Activated CD4-positive, alpha-beta T cell treated with anti-CD3 and anti-CD28 coated beads, Interleukin-2, Interleukin-6, amounts not matched to agents 100 ng/mL and 50 ng/mL, durations not matched to agents 16 hours and 8 hours (primary cell): ENCODE measurements around the gene ZNF697.
"Not testable (repeated sequence)": the region's sequence is repeated elsewhere in the genome, so short reads cannot be mapped to it uniquely, and the experiment has no call there.

ENCODE experiments used
- DNase-seq: peaks from one replicate; pipeline ENCODE4 v3.0.0-alpha.2; 2020

Gene ZNF697

DNA sequence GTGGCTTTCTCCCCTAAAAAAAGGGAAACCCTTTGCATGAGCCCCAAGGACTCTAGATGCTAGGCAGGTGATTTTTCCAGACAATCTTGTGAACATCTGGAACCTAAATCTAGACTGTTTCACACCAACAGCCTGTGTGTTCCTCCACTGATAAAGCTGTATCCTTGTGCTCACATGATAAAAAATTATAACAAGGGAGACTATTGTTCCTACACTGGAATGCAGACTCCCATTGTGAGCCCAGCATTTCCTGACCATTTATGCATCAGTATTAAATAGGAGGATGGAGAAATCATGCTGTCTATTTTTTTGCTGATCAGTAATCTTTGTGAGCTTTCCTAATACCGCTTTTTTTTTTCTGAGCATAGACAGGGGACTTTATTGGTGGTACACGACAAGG, 52.5 kb downstream of the ZNF697 start:
- no peak for DNase-seq

DNA sequence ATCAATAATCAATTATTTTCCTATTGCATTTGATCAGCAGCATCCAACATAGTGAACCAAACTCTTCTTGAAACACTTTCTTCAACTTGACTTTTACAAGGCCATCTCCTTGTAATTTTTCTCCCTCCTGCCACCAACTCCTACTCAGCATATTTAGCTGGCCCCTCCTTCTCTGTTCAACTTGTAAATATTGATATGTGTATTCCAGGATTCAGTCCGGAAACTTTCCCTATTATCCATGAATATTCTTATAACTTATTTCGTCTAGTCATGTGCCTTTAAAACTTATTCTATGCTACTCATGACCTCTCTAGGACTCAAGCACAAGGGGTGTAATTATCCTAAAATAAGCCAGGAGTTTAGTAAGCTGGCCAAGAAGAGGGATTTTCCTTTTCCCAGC, 52.9 kb downstream of the ZNF697 start:
- DNase-seq, result no peak

DNA sequence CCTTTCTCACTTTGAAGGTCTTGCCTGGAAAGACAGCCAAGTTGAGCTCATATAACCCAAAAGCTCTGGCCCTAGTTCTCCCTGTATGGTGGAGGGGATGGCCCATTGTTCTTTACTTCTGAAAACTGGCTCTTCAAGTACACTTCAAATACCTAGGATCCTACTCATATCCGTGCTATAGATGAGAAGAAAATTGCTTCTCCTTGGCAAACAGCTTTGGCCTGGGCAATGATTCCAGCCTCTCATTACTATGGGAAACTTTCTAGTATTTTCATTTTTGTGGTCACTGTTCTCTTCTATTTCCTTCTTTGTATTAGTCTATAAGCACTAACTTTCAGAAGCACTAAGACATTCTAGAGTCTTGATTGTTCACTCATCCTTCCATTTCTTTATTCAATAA, 53.7 kb downstream of the ZNF697 start:
- DNase-seq, result no peak

DNA sequence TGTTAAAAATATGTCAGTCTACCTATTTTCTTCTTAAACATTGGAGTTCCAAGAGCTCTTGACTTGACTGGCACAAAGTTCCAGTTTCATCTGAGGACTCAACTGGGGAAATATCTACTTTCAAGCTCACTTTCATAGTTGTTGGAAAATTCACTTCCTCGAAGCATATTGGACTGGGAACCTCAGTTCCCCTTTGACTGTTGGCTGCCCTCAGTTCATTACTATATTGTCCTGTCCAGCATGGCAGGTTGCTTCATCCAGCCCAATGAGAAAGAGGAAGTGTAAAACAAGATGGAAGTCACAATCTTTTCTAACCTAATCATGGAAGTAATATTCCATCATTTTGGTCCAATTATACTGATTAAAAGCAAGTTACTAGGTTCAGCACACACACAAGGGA, 54.3 kb downstream of the ZNF697 start:
- no peak for DNase-seq

DNA sequence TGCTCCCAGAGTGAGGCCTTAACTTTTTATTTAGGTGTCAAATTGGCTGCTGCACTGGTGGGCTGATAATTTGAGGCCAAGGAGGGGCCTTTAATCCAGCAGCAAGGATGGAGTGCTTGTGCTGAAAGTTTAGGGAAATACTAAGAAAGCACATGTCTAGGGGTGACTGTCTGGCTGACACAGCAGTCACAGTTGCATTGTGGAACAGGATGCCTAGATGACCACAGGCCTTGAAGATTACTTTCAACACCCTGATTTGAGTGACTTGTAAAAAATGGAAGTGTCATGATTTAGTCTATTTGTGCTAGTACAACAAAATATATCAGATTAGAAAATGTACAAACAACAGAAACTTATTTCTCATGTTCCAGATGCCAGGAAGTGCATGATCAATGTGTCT, 57.7 kb downstream of the ZNF697 start:
- DNase-seq, result no peak

DNA sequence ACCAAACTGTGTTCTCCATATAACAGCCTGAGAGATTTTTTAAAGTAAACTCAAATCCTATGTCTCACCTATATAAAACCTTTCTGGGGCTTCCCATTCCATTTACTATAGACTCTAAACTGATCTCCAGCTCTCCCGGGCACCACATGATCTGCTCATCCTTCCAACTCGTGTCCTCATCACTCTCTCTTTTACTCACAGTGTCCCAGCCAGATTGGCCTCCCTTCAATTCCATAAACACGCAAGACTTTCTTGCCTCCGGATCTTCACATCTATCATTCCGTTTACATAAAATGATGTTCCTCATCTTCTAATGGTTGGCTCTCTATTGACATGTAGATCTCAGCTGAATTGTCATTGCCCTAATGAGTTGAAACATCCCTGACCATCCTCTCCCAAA, 59.4 kb downstream of the ZNF697 start:
- DNase-seq, result no peak

DNA sequence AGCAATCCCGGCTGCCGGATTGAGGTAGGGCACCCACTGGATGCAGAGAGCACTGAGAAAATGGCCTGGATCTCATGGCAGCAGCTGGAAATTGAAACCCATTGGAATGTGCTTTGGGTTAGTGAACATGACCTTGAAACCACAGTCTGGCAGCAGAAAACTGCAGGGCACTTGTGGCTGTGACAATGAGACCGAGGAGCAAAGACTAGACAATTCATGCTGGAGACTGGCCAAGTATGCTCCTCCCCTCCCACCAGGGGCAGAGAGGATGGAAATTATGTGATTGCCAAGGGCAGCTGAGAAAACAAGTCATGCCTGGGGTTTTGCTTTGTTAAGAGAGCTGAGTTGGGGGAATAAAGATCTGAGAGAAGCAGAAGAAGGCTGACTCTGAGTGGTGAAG, 60.7 kb downstream of the ZNF697 start:
- DNase-seq, result no peak

DNA sequence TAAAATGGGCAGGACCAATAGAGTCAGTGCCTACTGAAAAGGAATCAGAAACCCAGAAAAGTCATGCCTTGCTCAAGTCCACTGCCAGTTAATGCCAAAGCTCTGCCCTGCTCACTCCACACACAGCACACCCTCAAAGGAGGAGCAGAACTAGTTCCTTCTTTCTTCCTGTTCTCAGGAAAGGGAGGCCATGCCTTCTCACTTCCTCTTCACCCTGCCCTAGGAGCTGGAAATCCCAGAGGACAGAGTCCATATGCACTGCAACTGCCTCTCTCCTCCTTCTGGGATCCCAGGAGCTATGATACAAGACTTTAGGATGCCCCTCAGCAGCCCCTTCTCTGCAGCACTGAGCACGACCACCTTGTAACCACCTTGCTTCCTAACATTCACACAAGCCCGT, 62.3 kb downstream of the ZNF697 start:
- DNase-seq, result not testable (repeated sequence)

DNA sequence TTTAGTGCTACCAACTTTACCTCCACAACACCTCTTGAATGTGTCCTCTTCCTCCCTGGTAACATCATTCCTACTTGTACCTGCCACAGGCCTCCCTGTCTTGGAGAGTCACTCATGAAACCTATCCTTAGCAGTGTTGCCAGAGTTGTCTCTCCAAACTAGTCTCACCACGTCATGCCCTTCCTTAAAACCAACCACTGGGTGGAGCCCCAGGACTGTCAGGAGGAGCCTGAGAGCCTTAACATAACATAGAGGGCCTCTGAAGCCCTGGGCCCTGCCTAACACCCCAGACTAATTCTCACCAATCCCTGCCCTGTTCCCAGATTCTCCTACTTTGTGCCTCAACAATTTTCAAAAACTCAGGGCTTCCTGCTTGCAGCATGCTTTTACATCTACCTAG, 65.3 kb downstream of the ZNF697 start:
- peak; percentile 37 for DNase-seq

DNA sequence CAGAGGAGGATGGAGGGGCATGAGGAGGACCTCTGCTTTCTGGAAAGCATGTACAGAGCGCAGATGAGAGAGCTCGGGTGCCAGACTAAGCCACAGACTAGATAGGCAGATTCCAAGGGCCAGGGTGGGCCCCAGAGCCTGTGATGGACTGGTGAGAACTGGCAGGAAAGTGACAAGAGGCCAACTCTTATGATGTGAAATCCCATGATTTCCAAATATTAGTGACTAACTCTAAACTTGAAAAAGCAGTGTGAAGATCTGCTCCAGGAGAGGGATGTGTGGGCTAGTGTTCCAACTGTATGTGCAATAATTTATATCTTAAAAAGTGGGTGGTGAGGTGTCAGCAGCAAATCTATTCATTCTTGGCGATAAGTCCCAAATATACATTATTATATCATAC, 67.0 kb downstream of the ZNF697 start:
- not testable (repeated sequence) for DNase-seq

DNA sequence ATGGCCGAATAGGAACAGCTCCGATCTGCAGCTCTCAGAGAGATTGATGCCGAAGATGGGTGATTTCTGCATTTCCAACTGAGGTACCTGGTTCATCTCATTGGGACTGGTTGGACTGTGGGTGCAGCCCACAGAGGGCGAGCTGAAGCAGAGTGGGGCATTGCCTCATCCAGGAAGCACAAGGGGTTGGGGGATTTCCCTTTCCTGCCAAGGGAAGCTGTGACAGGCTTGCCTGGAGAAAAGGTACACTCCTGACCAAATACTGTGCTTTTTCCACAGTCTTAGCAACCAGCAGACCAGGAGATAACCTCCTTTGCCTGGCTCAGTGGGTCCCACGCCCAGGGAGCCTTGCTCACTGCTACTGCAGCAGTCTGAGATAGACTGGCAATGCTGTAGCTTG, 74.2 kb downstream of the ZNF697 start:
- DNase-seq, result no peak

DNA sequence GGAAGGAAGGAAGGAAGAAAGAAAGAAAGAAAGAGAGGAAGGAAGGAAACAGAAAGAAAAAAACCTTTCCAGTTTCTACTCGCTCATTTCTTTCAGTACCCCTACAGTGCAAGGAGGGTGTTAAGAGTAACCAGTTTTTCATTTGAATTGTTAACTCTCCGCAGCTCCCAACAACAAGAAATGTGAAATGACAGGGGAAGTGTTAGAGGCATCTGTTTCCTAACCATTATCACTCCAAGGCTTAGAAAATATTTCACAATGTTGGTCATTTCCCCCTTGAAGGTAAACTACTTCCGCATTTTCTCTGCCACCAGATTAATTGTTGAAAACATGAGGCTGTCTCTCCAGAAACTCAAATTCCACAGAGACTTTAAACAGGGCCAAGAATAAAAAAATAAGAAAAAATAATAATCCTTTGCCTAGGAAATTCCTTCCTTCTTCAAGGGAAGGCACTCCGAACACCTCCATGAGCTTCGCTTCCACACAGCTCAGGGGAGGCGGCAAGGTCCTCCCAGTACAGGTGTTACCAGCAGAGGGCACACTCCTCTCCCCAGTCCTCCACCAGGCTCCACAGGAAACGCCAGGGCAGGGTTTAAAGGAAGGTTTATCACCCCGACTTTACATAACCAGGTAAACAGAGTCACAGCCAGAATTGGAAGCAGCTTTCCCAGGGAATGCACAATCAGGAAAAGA, 78.0 kb downstream of the ZNF697 start:
- DNase-seq, result not testable (repeated sequence)
